ENCODE data around the gene TLL2. TPM values are rescaled to one million over a fixed set of nuclear protein-coding genes. Genes with fewer than 3 reads are reported as not detected.

Gene TLL2
- total RNA-seq, 1 donor from 2014 or later, result 0.96 TPM

DNA sequence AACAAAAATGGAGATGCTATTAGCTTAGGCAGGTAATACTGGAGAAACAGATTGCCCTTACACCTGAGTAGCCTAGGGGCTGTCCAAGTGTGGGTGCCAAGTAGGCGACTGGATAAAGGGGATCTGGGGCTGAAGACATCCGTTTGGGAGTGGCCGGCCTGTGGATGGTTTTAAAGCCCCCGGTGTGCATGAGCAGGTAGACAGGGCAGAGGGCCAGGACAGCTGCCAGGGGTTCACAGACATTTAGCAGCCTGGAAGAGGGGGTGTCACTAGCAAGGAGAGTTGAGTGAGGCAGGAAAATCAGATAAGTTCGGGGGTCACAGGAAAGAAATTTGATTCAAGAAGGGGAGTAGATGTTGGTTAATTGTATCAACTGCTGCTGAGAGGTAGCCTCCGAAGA lies 153.4 kb downstream of the TLL2 start:
- DNase-seq (ENCODE audit: low spot score), result no peak

DNA sequence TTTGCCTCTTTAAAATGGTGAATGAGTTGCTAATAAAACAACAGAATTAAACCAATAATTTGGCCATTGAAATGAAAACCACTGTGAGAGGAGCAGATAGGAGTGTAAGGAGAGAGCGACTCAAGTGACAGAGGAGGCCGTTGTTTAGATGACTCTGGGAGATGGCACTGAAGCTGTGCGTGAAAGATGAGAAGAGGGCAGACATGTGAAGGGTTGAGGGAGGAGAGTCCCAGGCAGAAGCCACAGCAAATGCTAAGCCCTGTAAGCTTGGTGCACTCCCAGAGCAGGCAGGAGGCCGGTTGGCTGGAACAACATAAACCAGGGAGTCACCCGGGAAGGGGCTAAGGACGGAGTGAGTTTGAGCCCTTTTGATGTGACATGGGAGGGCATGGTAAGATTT lies 154.1 kb downstream of the TLL2 start:
- DNase-seq (ENCODE audit: low spot score), result no peak

DNA sequence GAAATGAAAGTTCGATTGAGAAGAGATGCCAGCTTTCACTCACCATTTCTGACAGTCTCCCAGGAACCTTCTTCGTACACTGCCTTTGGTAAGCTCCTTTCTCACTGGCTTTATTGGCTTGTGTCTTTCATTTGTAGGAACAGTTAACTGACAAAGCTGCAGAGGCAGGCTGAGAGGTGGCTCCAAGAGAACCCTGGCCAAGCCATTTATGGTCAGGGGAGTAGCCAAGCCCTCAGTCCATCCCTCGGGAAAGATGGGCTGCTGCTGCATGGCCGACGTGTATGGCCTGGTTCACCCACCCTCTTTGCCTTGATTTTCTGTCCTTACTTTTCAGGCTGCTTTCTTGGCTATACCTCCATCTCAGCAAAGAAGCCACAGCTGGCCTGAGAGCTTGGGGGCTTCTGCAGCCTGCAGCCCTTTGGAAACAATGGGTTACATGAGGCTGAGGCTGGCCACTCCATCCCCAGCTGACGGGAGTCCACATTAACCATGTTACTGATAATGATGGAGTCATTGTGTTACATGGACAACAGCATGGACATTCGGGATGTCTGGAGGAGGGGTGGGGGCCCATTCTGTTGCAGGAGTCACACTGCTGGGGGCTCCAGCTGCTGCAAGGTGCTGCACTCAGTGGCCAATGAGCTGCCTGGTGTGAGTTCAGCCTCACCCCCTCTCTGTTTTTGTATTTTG lies 154.7 kb downstream of the TLL2 start, which contains the start of gene OPALIN:
Gene OPALIN (minus strand): TSS at position 152 of the 690 bp plus-strand sequence. CDS start 106 bp downstream, at position 46.
- DNase-seq (ENCODE audit: low spot score), result no peak

DNA sequence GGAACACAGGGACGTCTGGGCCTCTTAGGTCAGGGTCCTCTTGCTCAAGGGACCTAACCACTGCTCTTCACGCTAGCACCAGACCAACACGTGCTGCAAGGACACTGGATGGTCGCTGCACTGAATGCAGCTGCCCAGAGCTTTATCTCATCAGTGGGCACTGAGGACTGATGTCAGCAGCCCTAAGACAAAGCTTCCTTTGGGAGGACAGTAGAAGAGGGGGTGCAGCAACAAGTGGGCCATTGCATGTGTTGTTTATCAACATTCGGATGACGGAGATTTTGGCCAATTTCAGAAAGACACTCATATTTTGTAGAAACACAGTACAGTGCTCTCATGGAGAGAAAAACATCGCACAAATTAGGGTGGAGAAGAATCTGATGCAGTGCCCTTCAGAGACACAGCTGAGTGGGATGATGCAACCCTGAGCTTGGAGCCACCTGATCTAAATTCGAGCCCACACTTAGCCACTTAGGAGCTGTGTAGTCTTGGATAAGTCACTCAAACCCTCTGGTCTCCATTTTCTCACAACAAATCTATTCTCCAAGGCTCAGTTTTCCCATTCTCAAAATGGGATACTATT lies 156.6 kb downstream of the TLL2 start:
- no peak for DNase-seq (ENCODE audit: low spot score)

DNA sequence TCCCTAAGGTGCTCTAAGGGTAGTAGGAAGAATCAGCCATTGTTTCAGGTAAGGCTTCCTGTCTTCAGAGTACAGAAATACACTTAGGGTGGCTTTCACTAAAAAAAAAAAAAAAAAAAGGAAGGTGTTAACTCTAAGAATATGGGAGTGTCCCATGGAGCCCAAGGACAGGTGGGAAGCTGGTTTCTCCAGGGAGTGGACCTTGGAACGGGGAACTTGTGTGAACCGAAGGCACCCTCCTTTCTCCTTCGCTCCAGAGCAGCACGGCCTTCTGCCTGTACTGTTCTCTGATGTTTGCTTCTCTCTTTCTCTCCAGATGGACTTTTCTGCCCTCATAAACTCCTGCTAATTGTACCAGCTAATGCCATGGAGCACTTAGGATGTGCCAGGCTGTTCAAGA lies 161.1 kb downstream of the TLL2 start:
- no peak for DNase-seq (ENCODE audit: low spot score)

DNA sequence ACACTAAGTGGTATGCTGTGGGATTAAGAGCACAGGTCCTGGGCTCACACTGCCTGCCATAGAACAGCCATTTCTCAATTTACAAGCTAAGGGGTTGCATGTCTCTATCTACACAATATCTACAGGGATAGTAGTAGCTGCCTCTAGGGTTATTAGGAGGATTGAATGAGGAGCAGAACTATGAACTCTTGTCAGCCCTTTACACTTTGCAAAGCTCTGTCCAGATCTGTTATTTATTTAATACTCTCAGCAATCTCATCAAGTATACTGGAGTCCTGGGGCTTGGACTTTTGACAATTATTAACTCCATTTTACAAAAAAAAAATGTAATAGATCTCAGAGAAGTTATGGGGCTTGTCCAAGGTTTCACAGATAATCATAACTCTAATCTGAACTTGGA lies 161.7 kb downstream of the TLL2 start:
- no peak for DNase-seq (ENCODE audit: low spot score)

DNA sequence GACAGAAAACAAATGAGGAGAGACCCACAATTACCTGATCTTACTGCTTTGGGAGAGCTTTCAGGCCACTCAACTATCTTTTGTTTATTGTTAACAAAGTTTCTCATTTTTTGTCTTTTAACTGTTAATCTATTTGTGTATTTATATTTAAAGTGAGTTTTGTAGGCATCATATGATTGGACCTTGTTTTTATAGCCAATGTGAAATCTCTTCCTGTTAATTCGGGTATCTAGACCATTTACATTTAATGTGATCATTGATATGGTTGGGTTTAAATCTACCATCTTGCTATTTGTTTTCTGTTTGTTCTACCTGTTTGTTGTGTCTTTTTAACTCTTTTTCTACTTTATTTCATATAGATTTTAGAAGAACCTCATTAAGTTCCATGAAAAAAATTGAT lies 167.4 kb downstream of the TLL2 start:
- DNase-seq (ENCODE audit: low spot score), result no peak

DNA sequence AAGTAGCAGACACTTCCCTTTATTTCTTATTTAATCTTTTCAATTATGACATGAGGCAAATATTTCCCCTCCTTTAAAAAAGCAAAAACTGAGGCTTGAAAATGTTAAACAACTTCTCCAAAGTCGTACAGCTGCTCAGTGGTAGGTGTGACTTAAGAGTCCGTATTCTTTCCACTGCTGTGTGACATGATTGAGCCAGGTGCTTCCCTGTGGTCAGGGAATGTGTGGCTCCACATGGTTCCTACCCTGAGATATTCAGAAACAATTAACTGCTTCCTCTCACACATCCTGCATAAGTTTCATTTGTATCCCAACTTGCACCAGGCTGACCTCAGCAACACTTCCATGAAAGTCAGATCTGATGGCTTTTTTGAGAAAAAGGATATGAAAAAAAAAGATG lies 168.5 kb downstream of the TLL2 start:
- DNase-seq (ENCODE audit: low spot score), result no peak

DNA sequence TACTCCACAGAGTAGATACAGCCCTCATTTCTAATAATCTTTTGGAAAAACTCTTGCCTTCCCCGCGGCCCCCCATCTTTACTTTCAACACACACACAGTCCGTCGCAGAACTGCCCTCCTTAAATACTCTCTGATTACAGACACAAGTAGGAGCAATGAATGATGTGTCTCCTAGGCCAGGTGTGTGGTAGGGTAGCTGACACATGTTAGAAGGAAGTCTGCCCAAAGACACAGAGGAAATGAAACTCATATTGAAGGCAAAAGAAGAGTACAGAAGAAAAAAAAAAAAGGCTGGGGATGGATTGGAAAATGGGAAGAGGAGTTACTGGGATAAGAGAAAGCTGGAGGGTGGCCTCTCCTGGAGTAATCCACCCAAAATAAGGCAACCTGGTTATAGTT lies 169.5 kb downstream of the TLL2 start:
- DNase-seq (ENCODE audit: low spot score), result no peak

DNA sequence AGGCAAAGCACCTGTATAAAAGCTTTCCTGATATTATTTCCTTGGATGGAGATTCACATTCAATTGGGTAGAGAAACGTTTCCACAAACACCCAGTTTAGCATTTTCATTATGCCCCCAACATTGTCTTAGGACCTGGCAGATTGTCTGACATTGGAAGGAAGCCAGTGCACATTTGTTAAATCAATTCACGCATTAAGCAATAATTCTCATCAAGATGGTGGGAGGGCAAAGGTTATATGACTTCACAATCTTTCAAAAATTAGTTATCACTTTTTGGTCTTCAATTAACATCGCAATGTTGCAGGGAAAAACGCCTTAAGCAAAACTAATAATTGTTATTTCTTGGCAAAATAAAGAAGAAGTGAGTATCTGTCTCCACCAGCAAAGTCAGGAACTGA lies 171.3 kb downstream of the TLL2 start:
- no peak for DNase-seq (ENCODE audit: low spot score)

DNA sequence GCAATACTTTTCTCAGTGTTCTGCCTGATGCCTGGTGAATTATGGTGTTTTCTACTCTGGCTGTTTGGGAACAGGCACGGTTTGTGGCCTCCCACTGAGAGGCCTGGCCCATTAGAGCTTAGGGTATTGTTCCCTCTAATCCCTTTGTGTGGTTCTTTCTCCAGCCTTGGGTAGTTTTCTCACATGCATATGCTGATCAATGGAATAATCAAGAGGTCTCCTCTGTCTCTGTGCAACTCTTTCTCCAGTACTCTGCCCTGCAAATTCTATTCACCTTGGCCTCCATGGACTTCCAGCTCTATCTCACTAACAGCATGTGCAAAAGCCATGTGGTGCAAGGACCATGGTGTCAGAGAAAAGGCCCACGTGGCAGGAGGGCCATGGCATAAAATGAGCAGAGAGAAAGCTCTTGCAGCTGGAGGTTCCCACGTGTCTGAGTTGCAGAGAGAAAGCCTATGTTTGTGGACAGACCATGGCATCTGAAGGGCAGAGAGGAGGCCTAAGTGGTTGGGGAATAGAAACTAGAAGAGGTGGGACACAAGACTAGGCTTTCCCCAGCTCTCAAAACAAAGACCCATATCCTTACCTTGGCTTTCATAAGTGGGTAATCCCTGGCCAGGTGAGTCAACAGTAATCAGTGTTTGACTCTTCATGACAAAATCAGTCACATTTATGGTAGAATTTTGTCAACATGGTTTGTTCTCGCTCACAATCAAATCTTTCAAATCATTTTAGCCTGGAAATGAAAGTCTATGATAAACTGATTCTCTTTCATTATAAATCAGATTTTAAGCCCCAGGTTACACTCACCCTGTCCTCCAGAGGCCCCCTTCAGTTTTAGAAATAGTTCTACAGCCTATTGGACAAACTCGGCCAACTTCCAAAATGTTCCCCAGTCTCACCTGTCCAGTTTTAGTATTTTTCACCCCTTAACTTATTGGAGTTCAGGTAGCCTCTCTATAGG lies 172.2 kb downstream of the TLL2 start:
- DNase-seq (ENCODE audit: low spot score), result no peak

DNA sequence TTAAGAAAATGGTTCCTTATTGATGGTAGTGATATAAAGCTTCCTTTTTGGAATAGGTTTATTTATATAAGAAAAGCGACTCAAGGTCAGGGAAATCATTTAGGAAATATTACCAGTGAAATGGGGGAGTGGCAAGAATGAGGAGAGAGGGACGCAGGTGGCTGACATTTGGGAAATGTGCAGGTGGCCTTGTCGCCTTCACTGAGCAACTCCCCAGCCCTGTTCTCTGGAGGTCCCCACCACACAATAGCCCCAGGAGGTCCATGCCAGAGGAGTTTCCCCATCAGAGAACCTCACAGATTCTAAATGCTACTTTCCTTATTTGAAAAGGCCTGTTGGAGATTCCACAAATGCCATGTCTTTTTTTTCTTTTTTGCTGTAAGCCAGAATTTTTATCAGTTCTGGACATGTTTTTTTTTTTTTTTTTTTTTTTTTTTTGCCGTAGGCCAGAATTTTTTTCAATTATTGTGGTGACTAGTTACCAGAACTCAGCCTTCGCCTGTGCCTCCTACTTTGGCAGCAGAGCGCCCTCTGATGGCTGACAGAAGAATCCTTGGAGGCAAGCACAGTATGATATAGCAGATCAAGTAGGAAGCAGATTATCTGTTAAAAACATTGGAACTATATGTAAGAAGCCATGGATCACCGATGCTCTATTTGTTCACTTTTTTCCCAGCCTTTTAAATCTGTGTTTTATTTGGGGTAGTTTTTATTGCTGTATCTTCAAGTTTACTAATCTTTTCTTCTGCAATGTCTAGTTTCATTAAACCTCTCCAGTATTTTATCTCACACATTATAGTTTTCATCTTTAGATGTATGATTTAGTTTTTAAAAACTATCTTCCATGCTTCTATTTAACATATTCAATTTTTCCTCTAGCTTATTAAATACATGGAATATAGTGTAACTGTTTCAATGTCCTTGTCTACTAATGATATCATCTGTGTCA lies 173.5 kb downstream of the TLL2 start:
- peak; percentile 63 for DNase-seq (ENCODE audit: low spot score)

DNA sequence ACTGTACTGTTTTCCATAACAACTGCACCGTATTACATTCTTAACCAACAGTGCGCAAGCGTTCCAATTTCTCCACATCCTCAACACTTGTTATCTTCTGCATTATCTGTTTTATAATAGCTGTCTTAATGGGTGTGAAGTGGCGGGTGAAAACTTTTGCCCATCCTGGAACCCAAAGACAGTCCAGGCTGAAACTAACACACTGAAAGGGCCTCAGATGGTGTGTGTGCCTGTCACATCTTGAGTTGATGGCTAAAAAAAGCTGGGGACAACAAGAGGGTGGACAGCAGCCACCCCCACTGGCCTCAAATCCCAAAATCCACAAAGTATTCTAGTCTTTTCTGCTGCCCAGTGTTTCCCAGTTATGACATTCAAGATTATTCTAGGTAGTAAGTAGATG lies 174.3 kb downstream of the TLL2 start:
- no peak for DNase-seq (ENCODE audit: low spot score)

DNA sequence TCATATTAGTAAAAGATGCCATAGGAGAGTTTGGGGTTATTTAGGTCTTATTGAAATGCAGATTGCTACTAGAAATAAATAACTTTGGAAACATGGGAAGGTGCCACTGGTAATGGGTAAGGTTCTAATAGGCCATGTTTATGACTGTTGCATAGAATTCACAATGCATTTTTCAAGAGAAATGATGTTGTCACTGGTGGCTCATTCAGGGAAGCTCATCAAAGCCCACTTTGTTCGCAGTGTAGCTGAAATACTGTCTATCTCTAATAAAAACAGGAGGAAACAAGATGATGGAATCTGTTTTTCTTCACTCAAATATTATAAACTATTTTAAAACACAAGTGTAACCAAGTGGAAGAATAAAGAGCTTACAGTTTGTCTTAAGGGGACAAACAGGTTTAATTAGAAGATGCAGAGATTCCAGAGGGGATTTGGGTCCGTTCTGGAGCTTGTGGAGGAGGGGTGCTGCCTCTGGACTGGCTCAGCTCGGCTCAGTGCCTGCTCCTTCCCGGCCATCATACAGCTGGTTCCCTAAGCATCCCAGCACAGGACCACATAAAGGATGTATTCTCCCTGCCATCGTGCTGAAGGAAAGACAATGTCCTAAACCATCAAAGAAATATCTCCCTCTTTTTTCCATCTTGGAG lies 175.3 kb downstream of the TLL2 start:
- no peak for DNase-seq (ENCODE audit: low spot score)

DNA sequence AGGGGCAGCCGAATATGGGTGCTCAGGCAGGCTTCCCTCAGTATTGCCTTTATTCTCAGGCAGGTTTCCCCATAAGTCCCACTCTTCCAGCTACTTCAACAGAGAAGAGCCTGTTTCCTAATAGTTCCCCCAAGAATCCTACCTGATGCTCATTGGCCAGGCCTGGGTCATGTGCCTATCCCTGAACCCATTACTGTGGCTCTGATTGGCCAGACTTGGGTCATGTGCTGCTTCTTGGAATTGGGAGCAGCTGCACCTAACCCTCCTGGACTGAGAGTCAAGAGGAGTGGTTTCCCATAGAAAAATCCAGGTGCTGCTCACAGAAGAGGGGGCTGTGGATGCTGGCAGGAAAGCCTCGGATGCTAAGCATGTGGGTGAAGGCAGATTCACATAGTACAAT lies 176.6 kb downstream of the TLL2 start:
- DNase-seq (ENCODE audit: low spot score), result no peak

DNA sequence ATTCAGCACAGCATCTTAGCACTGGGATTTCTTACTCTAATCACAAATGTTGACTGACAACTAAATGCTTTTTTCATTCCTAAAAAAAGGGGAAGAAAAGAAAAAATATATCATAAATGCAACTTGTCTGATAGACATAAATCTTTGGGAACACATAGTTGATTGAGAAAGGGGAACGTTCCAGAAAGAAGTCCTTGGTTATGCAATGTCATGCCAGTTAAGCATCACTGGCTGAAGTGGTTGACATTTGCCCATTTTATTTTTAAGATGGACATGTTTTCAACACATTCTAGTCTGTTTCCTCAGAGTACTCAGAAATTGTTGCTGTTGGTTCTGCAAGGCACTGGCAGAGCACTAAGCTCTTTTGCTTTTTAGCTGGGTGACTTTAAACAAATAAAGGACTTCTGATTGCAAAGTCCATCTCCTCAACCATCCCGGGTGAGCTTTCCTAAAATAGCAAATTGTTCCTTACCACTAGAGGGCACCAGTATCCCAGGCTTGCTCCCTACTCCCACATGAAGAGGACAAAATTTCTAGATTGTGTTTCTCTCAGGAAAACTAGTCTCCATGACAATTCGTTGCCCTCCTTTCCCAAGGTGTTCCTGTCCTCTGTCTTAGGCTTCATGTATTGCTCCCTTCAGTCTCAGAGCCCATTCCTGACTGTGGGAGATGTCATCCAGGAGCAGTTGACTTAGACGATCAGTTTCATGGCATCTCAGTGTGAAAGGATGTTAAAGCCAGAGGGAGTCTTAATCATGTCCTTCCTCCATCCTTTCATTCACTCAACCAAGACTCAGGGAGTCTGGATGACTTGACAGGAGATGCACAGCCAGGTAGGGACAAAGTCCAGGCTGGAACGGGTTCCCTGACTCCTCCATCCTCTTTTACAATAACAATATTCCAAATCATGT lies 178.9 kb downstream of the TLL2 start:
- DNase-seq (ENCODE audit: low spot score), result no peak

DNA sequence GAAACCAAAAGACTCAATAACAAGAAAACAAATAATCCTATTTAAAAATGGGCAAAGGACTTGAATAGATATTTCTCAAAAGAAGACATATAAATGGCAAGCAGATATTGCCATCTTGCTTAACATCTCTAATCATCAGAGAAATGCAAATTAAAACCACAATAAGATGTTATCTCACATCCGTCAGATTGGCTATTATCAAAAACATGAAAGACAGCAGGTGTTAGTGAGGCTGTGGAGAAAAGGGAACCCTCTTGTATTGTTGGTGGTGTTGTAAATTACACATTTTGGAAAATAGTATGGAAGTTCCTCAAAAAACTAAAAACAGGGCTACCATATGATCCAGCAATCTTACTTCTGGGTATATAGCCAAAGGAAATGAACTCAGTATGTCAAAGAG lies 180.6 kb downstream of the TLL2 start:
- no peak for DNase-seq (ENCODE audit: low spot score)

DNA sequence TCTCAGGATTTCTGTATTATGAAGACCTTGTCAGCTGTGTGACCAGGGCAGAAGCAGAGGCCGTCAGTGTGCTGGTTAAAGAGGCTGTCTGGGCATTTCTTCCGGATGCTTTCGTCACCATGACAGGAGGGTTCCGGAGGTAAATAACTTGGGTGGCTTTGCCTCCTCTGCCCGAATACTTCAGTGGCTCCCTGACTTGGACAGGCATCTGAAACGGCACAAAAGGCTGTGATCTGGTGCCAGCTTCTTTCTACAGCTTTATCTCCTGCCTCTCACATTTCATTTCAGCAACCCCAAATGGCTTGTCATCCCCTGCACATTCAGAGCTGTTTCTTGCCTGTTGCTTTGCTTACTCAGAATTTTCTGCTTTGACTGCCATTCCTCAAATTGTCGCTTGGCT lies 186.3 kb downstream of the TLL2 start:
- no peak for DNase-seq (ENCODE audit: low spot score)

DNA sequence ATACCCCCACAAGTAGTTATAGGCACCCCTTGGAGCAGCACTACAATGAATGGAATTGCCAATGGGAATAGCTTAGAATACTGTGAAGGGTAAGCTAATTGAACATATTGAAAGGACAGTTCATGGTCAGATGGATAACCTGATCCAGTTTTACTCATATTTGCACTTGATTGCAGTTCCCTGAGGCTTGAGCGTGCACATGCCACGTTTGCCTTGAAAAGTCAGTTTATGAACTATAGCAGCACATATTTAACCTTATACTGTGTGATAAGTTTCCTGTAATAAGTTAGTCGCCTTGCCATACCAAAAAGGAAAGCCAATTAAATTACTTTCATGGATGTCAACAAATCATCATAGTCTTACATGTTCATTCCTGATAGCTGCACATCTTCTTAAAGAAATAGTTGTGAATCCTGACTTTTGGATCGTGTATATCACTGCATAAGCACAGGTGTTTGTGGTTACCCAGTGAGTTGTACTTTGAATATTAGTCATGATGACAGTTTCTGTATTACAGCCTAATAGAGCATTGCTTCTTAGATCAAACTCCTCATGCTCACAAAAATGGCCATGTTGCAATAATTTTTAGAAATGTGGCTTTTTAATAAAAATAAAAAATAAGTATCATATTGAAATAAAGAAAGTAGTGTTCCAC lies 187.9 kb downstream of the TLL2 start:
- DNase-seq (ENCODE audit: low spot score), result no peak

All from ureter (tissue), 1 donor.